T-helper 17 cell (primary cell): Measurements from ENCODE around the gene RPS6KB1. TPM values are rescaled to one million over a fixed set of nuclear protein-coding genes. Genes with fewer than 3 reads are reported as not detected.
"Not testable (repeated sequence)": the region's sequence is repeated elsewhere in the genome, so short reads cannot be mapped to it uniquely, and the experiment has no call there.

ENCODE experiments used
- ATAC-seq: fragments of 150-1000 bp; cut with Tn5 transposase; 2 replicates; pipeline ENCODE4 v1.10.0; 2021; ENCODE audit warnings: mild to moderate bottlenecking, moderate library complexity
- DNase-seq, 3 donors: peaks; one replicate each; pipeline versions ENCODE4 v3.0.0 to v3.0.0-alpha.2; 2020 to 2021
- H3K9me3 ChIP-seq: one replicate; pipeline ENCODE4 v1.7.0; 2013; ENCODE audit warnings: low read length, mild to moderate bottlenecking; ENCODE audit not compliant: control insufficient read depth, poor library complexity, severe bottlenecking
- H3K27ac Mint-ChIP-seq: one replicate; pipeline ENCODE4 v1.8.0; 2022; ENCODE audit warnings: mild to moderate bottlenecking, moderate library complexity, mixed read lengths
- H3K27me3 Mint-ChIP-seq: one replicate; pipeline ENCODE4 v1.8.0; 2022; ENCODE audit warnings: mixed read lengths
- H3K36me3 Mint-ChIP-seq: one replicate; pipeline ENCODE4 v1.8.0; 2022; ENCODE audit warnings: low read depth, mixed read lengths
- H3K4me1 Mint-ChIP-seq: one replicate; pipeline ENCODE4 v1.8.0; 2022; ENCODE audit warnings: mild to moderate bottlenecking, mixed read lengths
- H3K4me3 Mint-ChIP-seq: one replicate; pipeline ENCODE4 v1.8.0; 2022; ENCODE audit warnings: mild to moderate bottlenecking, moderate library complexity, mixed read lengths
- total RNA-seq, 4 donors: library from RNA in 2 of 4; stranded (reverse) in 2 of 4; gene quantifications; one replicate each; pipeline ENCODE4 v1.2.3 and lab custom pipeline; 2022 to 2026

Gene RPS6KB1
- 100 to 1,000 TPM in 1 of 2 donors, 10 to 100 TPM in 1; 86.6 to 105 TPM for total RNA-seq
- total RNA-seq (lab: John Stamatoyannopoulos, UW): 95.1 to 99.4 reads per million in 2 donors

DNA sequence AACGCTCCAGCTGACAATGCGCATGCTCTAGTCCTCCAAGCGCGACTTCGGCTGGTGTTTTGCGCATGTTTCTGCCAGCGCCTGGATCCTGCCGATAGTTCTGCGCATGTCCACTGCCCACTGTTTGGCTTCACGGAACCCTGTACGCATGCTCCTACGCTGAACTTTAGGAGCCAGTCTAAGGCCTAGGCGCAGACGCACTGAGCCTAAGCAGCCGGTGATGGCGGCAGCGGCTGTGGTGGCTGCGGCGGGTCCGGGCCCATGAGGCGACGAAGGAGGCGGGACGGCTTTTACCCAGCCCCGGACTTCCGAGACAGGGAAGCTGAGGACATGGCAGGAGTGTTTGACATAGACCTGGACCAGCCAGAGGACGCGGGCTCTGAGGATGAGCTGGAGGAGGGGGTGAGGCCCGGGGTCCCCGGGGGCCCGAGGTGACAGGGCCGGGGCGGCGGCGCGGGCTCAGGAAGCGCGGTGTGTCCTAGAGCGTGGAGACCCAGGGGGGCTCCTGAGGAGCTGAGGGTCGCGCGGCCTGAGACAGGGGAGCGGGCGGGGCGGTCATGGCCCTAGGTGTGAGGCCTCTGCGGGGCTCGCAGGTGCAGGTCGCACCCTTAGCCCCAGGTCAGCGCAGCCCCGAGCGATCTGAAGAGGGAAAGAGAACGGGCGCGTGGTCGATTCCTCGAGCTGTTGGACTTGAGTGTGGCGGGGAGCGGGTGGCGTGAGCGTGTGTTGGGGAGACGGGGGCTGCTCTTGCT lies at the start of gene RPS6KB1, which contains the start of gene TUBD1:
RPS6KB1 (plus strand) TSS at position 198 of the 752 bp plus-strand sequence; CDS start at position 262, 64 bp downstream.
TUBD1 (minus strand) TSS at position 20 of the 752 bp plus-strand sequence. CDS start 1,941 bp downstream, outside the sequence.
- Mint-ChIP-seq H3K4me3 (peak within 1 kb of the TSS; percentile 100), H3K27me3 (no peaks in the 10 kb centered on the region), H3K36me3 (peaks cover 14% of the 10 kb centered on the region), H3K4me1 (peaks cover 39% of the 10 kb centered on the region), H3K27ac (peak within 1 kb of the TSS; percentile 98)
- no peaks in the 10 kb centered on the region for H3K9me3 ChIP-seq
- ATAC-seq: peak; percentile 94
- peak; percentile 88 to 97 (median 95) for DNase-seq

DNA sequence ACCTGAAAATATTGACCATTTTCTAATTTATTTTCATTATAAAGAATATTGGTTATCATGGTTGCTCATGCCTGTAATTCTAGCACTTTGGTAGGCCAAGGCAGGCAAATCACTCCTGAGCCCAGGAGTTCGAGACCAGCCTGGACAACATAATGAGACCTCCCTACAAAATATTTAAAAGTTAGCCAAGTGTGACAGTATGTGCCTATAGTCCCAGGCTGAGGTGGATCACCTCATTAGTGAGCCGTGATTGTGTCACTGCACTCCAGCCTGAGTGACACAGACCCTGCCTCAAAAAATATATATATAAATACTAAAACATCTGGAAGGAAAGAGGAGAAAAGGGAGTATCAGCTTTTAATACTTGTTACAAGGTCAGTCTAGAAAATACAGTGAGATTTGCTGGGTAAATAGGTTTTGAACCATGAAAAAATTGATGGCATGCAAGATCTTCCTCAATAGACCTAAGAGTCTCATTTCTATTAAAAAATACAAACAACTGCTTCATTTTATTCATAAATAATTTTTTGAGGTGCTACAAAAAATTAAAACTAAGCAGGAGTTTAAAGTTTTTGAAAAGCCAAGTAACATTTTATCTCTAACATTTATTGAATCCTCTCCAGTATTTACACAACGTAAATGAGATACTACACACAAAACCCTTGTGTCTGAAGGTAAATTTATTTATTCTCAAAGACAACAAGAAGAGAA lies 47.9 kb upstream of the RPS6KB1 start:
- ATAC-seq (no peak), DNase-seq (no peak)
- Mint-ChIP-seq H3K27ac (peak overlapping the region; percentile 99), H3K27me3 (no peaks in the 10 kb centered on the region), H3K4me3 (peak overlapping the region; percentile 50), H3K36me3 (peaks cover 5% of the 10 kb centered on the region), H3K4me1 (peaks cover 55% of the 10 kb centered on the region)
- H3K9me3 ChIP-seq: peaks cover 6% of the 10 kb centered on the region

DNA sequence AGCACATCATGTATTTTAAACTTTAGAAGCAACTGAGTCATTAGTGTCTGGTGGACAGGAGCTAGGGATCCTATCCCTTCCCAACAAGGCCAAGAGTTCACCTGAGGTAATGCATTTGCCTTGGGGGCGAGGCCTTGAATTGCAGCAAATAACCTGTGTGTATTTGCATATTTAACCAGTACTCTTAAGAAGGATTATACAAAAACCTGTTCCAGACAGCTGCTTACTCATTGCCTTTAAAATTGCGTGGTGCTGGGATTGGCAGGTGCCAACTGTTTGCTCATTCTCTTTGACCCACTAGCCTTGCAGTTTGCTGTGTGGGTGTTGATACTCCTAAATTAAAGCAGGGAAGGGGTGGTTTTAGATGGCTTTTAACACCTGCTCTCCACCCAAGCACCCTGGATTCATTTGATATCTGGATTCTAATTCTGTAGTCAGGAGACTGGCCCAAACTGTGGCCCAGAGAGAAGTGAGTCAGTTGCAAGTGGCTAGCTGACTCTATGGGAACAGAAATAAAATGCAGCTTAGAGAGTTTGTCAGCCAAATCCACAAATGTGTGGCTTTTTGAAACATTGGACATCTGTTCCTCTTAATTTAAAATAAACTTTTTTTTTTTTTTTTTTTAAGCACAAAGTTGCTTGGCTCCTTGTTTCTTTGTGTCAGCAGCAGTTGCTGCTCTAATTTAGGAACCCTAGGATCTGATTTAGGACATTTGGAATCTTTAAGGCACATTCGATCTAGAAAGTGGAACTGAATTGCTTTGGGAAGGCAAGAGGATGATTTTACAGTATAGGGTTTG lies 47.1 kb upstream of the RPS6KB1 start:
- no peaks in the 10 kb centered on the region for H3K27me3 Mint-ChIP-seq
- peak overlapping the region; percentile 99 for H3K27ac Mint-ChIP-seq
- peak; percentile 8 for ATAC-seq
- peaks cover under 1% of the 10 kb centered on the region for H3K36me3 Mint-ChIP-seq
- H3K9me3 ChIP-seq: peaks cover under 1% of the 10 kb centered on the region
- H3K4me3 Mint-ChIP-seq: peak overlapping the region; percentile 55
- peaks cover 49% of the 10 kb centered on the region for H3K4me1 Mint-ChIP-seq
- DNase-seq: no peak

DNA sequence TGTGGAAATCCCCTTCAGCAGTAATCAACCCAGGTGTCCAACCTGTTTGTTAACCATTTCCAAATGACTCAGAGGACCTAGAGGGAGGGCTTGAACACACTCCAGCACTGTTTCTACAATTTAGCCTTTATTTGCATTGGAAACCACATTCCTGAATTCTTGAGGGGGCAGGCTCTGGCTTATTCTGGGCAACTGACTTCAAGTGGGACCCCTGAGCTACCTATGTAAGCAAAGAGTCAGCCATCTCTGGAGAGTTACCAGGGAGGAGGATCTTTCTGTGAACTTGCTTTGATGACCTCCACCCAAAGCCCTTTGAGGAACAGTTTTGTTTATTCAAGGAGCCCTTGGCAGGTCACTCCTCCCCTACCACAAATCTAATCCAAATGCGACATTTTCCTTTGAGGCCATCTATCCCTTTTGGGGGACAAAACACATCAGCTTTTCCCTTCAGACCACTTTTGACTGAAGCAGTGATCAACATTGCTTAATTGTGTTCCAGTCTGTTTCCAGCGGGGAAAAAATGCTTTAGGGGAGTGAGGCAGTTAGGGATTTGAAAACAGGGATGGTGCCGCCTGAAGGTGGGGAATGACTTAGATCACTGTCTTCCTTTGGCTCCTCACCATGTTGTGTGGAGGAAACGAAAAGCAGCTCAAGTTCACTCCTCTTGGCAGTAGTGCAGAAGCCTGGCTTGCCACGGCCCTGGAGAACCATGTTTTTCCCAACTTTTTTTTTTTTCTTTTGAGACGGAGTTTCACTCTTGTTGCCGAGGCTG lies 46.3 kb upstream of the RPS6KB1 start:
- ATAC-seq (peak; percentile 78), DNase-seq (no peak)
- Mint-ChIP-seq H3K4me3 (peak overlapping the region; percentile 55), H3K36me3 (no peaks in the 10 kb centered on the region), H3K4me1 (peaks cover 43% of the 10 kb centered on the region), H3K27ac (peak overlapping the region; percentile 99), H3K27me3 (no peaks in the 10 kb centered on the region)
- H3K9me3 ChIP-seq: no peaks in the 10 kb centered on the region

DNA sequence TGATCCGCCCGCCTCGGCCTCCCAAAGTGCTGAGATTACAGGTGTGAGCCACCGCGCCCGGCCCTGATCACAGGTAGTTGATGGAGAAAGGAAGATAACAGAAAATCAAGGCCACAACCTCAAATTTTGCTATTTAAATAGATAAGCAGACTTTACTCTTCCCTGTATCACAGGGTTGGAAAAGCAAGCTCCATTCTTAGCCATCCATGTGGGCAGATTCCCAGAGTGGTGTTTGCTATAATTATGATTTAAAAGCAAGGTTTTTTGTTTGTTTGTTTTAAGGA lies 44.6 kb upstream of the RPS6KB1 start:
- Mint-ChIP-seq H3K36me3 (no peaks in the 10 kb centered on the region), H3K27me3 (no peaks in the 10 kb centered on the region), H3K4me3 (no peak overlapping the region), H3K4me1 (peaks cover 41% of the 10 kb centered on the region), H3K27ac (peak overlapping the region; percentile 99)
- ATAC-seq (no peak), DNase-seq (no peak)
- no peaks in the 10 kb centered on the region for H3K9me3 ChIP-seq

DNA sequence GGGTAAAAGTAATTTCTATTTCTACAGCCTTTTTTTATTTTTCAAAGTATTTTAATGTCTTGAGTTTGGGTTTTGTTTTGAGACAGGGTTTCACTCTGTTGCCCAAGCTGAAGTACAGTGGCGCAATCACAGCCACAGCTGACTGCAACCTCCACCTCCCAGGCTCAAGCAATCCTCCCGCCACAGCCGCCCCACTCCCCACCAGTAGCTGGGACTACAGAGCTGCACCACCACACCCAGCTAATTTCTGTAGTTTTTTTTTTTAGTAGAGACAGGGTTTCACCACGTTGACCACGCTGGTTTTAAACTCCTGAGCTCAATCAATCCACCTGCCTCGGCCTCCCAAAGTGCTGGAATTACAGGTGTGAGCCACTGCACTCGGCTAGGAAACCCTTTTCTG lies 44.1 kb upstream of the RPS6KB1 start:
- no peaks in the 10 kb centered on the region for H3K9me3 ChIP-seq
- H3K36me3 Mint-ChIP-seq: no peaks in the 10 kb centered on the region
- no peak for ATAC-seq
- DNase-seq: no peak
- H3K27ac Mint-ChIP-seq: peak overlapping the region; percentile 99
- H3K27me3 Mint-ChIP-seq: no peaks in the 10 kb centered on the region
- H3K4me3 Mint-ChIP-seq: peak overlapping the region; percentile 69
- H3K4me1 Mint-ChIP-seq: peaks cover 40% of the 10 kb centered on the region

DNA sequence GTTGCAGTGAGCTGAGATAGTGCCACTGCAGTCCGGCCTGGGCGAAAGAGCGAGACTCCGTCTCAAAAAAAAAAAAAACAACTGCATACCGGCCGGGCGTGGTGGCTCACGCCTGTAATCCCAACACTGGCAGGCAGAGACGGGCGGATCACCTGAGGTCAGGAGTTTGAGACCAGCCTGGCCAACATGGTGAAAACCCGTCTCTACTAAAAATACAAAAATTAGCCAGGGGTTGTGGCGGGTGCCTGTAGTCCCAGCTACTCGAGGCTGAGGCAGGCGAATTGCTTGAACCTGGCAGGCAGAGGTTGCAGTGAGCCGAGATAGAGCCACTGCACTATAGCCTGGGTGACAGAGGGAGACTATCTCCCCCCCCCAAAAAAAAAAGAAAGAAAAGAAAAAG lies 42.6 kb upstream of the RPS6KB1 start:
- H3K27ac Mint-ChIP-seq: peak overlapping the region; percentile 16
- not testable (repeated sequence) for ATAC-seq, H3K4me3 Mint-ChIP-seq, H3K9me3 ChIP-seq, H3K36me3 Mint-ChIP-seq, H3K27me3 Mint-ChIP-seq, DNase-seq
- peaks cover 39% of the 10 kb centered on the region for H3K4me1 Mint-ChIP-seq

DNA sequence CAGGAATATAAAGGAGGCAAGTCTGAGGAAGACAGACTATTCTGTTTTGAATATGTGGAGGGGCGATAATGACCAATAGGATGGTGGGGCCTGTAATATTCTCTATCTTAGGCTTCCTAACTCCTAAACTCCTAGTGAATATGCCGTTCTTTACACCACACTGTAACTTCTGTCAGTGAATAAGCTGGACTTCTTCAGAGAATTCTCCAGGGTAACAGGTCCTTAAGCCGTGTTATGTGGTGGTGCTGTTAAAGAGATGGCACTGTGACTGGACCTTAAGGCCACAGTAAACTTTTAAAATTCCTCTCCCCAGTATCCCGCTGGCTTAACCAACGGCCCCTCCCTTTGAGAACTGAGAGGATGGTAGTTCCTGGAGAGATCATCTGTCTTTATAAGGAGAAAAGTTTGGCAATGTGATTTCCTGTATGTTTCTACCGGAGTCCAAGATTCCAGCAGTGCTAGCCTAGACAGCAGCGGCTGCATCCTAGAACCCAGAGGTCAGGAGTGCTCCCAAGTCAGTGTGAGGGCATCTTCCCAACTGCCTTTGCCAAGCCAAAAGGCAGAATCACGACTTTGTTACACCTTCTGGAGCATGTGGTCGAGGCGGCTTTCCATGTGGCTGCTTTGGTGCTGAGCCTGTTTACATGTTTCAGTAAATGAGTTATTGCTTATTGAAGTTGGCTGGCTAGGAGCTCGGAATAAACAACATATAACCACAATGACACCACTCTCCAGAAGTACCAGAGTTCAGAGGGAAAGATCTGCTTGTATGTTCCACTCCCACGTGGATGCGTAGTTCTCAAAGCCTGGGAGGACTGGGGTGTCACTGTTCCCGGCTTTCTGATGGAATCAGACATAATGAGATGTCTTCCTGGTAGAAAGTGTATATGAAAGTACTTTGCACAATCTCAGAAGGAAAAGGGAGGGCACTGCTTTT lies 41.2 kb upstream of the RPS6KB1 start:
- no peak for ATAC-seq
- Mint-ChIP-seq H3K4me1 (peaks cover 29% of the 10 kb centered on the region), H3K27me3 (no peaks in the 10 kb centered on the region), H3K4me3 (no peak overlapping the region), H3K27ac (no peak overlapping the region), H3K36me3 (no peaks in the 10 kb centered on the region)
- no peaks in the 10 kb centered on the region for H3K9me3 ChIP-seq
- no peak for DNase-seq

DNA sequence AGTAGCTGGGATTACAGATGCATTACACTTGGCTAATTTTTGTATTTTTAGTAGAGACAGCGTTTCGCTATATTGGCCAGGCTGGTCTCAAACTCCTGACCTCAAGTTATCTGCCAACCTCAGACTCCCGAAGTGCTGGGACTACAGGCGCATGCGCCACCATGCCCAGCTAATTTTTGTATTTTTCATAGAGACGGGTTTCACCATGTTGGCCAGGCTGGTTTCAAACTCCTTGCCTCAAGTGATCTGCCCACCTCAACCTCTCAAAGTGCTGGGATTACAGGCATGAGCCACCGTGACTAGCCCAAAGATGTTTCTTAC lies 40.1 kb upstream of the RPS6KB1 start:
- not testable (repeated sequence) for H3K4me3 Mint-ChIP-seq
- H3K27ac Mint-ChIP-seq: peak overlapping the region; percentile 66

DNA sequence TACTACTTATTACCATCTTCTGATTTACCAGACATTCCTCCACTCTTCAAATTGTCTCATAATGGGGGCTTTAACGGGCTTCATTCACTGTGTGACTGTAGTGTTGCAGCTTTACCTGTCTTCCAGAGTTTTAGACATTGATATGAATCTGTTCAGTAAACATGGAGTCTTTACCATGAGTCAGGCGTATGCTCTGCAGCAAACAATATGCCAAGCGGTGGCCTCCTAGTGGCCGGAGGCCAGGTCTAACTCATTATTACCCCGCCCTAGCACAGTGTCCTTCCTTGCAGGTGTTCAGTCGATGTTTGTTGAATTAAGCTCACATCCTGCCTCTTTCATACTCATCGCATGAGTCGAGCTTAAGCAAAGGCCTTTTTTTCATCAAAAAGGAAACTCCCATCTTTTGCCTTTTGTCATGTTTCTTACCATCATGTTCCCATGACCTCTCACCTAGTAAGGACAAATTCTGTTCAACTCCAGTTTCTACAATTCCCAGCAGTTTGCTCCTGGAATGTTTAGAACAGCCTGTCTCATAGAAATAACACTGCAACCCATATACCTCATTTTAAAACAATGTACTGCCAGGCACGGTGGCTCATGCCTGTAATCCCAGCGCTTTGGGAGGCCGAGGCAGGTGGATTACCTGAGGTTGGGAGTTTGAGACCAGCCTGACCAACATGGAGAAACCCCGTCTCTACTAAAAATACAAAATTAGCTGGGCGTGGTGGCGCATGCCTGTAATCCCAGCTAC lies 39.6 kb upstream of the RPS6KB1 start:
- Mint-ChIP-seq H3K36me3 (no peaks in the 10 kb centered on the region), H3K27ac (peak overlapping the region; percentile 66), H3K4me1 (peaks cover 27% of the 10 kb centered on the region), H3K27me3 (no peaks in the 10 kb centered on the region), H3K4me3 (peak overlapping the region; percentile 52)
- peak; percentile 93 for ATAC-seq
- H3K9me3 ChIP-seq: no peaks in the 10 kb centered on the region
- DNase-seq: peak; percentile 19 to 37 (median 34)

More for the DNA sequence above, 40.1 kb upstream of the RPS6KB1 start:
- peaks cover 28% of the 10 kb centered on the region for H3K4me1 Mint-ChIP-seq
- not testable (repeated sequence) for ATAC-seq, H3K36me3 Mint-ChIP-seq, H3K9me3 ChIP-seq, H3K27me3 Mint-ChIP-seq, DNase-seq

DNA sequence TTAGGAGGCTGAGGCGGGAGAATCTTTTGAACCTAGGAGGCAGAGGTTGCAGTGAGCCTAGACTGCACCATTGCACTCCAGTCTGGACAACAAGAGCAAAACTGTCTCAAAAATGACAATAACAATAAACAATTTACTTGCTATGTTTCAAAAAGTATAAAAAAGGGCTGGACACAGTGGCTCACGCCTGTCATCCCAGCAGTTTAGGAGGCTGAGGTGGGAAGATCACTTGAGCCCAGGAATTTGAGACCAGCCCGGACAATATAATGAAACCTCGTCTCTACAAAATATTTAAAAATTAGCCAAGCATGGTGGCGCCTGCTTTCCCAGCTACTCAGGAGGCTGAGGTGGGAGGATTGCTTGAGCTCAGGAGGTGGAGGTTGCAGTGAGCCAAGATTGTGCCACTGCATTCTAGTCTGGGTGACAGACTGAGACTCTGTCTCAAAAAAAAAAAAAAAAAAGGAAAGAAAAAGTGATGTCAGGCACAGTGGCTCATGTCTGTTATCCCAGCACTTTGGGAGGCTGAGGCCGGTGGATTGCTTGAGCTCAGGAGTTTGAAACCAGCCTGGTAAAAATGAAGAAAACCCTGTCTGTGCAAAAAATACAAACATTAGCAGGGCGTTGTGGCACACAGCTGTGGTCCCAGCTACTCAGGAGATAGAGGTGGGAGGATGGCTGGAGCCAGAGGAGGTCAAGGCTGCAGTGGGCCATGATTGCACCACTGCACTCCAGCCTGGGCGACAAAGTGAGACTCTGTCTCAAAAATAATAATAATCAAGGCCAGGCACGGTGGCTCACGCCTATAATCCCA lies 38.8 kb upstream of the RPS6KB1 start:
- H3K27ac Mint-ChIP-seq: peak overlapping the region; percentile 66
- not testable (repeated sequence) for DNase-seq

More for the DNA sequence above, 38.8 kb upstream of the RPS6KB1 start:
- H3K4me1 Mint-ChIP-seq: peaks cover 22% of the 10 kb centered on the region
- not testable (repeated sequence) for ATAC-seq, H3K4me3 Mint-ChIP-seq, H3K36me3 Mint-ChIP-seq, H3K27me3 Mint-ChIP-seq, H3K9me3 ChIP-seq
